H1 (cell line): Measurements from ENCODE around the gene ITGA3. TPM values are rescaled to one million over a fixed set of nuclear protein-coding genes. Genes with fewer than 3 reads are reported as not detected.

Source experiments
- CTCF ChIA-PET: fragments of 300-600 bp; sonication (Branson Sonifier 250); formaldehyde crosslinking; loops from one replicate; lab custom pipeline; 2021; ENCODE audit not compliant: partially characterized antibody; lab: Charles Lee
- POLR2A ChIA-PET: fragments of 300-600 bp; sonication (Branson Sonifier 250); formaldehyde crosslinking; loops from one replicate; lab custom pipeline; 2021; ENCODE audit warnings: inconsistent platforms; ENCODE audit not compliant: partially characterized antibody; lab: Charles Lee
- DNase-seq, 2 experiments: peaks; one replicate each; pipeline versions ENCODE4 v3.0.0 to v3.0.0-alpha.2; 2010 to 2022; ENCODE audit warnings: low spot score in 2 of 2, low read depth in 1 of 2, mixed read lengths in 1 of 2
- FAIRE-seq: peaks from 2 replicates; lab custom pipeline; 2011; peaks lifted over from hg19 to GRCh38; lab: Jason Lieb, UNC
- H2AFZ ChIP-seq: 2 replicates; pipeline ENCODE4 v1.8.1; 2012; ENCODE audit warnings: low read length, inconsistent platforms
- H2AK5ac ChIP-seq: 2 replicates; pipeline ENCODE4 v1.6.1; 2013; ENCODE audit warnings: low read depth, low read length
- H2BK120ac ChIP-seq: replicated peaks from 2 replicates; pipeline ENCODE3; 2013; ENCODE audit warnings: low read depth, low read length, inconsistent platforms
- H2BK12ac ChIP-seq: 2 replicates; pipeline ENCODE4 v1.6.1; 2013; ENCODE audit warnings: low read depth, low read length
- H2BK15ac ChIP-seq: 2 replicates; pipeline ENCODE4 v1.6.1; 2013; ENCODE audit warnings: low read length
- H2BK20ac ChIP-seq: 2 replicates; pipeline ENCODE4 v1.6.1; 2013; ENCODE audit warnings: low read length
- H2BK5ac ChIP-seq: 2 replicates; pipeline ENCODE4 v1.6.1; 2013; ENCODE audit warnings: low read depth, low read length
- H3K14ac ChIP-seq: 2 replicates; pipeline ENCODE4 v1.6.1; 2013; ENCODE audit warnings: inconsistent platforms; ENCODE audit not compliant: insufficient read length
- H3K18ac ChIP-seq: 2 replicates; pipeline ENCODE4 v1.6.1; 2013; ENCODE audit warnings: low read length; ENCODE audit errors: extremely low read depth
- H3K23ac ChIP-seq: 2 replicates; pipeline ENCODE4 v1.6.1; 2013; ENCODE audit warnings: inconsistent platforms; ENCODE audit not compliant: insufficient read length
- H3K23me2 ChIP-seq: 2 replicates; pipeline ENCODE4 v1.6.1; 2013; ENCODE audit warnings: low read depth, low read length
- H3K27ac ChIP-seq: 2 replicates; pipeline ENCODE4 v1.6.1; 2011; ENCODE audit warnings: low read depth, low read length, inconsistent platforms
- H3K27me3 ChIP-seq, 4 experiments: replicated peaks in 1 of 4; 1 replicate in 1 of 4; 2 replicates in 3 of 4; pipeline versions ENCODE4 v1.6.1 to v1.8.1; 2011 to 2013; ENCODE audit warnings: low read length in 3 of 4, mild to moderate bottlenecking in 3 of 4, inconsistent platforms in 2 of 4, mixed read lengths in 2 of 4, moderate library complexity in 1 of 4; ENCODE audit not compliant: control insufficient read depth in 3 of 4, insufficient read depth in 3 of 4; ENCODE audit errors: extremely low read depth in 1 of 4
- H3K36me3 ChIP-seq, 4 experiments: 2 replicates each; pipeline versions ENCODE4 v1.6.1 to v1.8.1; 2011 to 2013; ENCODE audit warnings: mild to moderate bottlenecking in 4 of 4, low read length in 3 of 4, moderate library complexity in 2 of 4, control low read depth in 1 of 4, inconsistent platforms in 1 of 4; ENCODE audit not compliant: insufficient read depth in 4 of 4, control insufficient read depth in 2 of 4
- H3K4ac ChIP-seq: replicated peaks from 2 replicates; pipeline ENCODE3; 2013; ENCODE audit warnings: low read length, low read depth, mixed read lengths, inconsistent platforms; ENCODE audit not compliant: insufficient read length
- H3K4me1 ChIP-seq, 4 experiments: replicated peaks in 1 of 4; 1 replicate in 1 of 4; 2 replicates in 3 of 4; pipeline versions ENCODE4 v1.6.1 to v1.8.1; 2011 to 2013; ENCODE audit warnings: low read length in 3 of 4, inconsistent platforms in 2 of 4, mixed read lengths in 1 of 4; ENCODE audit not compliant: insufficient read depth in 4 of 4, control insufficient read depth in 3 of 4
- H3K4me2 ChIP-seq, 2 experiments: 2 replicates each; pipeline versions ENCODE4 v1.6.1 to v1.8.1; 2011 to 2013; ENCODE audit warnings: low read depth in 2 of 2, low read length in 2 of 2, control low read depth in 1 of 2, inconsistent platforms in 1 of 2, mild to moderate bottlenecking in 1 of 2; ENCODE audit not compliant: insufficient read depth in 1 of 2
- H3K4me3 ChIP-seq, 4 experiments: fragments of 200-600, 300-600 bp in 1 of 4; sonication (generic), shearing (Covaris generic), sonication (Bioruptor Twin) in 1 of 4; 2 replicates each; pipeline versions ENCODE4 v1.5.1 to v1.8.1; 2011 to 2016; ENCODE audit warnings: low read length in 4 of 4, low read depth in 3 of 4, control low read depth in 2 of 4, inconsistent platforms in 2 of 4, mild to moderate bottlenecking in 2 of 4, mixed read lengths in 1 of 4, moderate library complexity in 1 of 4; ENCODE audit not compliant: insufficient read depth in 2 of 4; ENCODE audit errors: extremely low read depth in 1 of 4
- H3K56ac ChIP-seq: replicated peaks from 2 replicates; pipeline ENCODE3; 2013; ENCODE audit warnings: low read depth, mild to moderate bottlenecking, mixed read lengths, low read length, inconsistent platforms; ENCODE audit not compliant: insufficient read length
- H3K79me1 ChIP-seq: 2 replicates; pipeline ENCODE4 v1.6.1; 2013; ENCODE audit warnings: low read depth, low read length, control low read depth
- H3K79me2 ChIP-seq, 2 experiments: 2 replicates each; pipeline versions ENCODE4 v1.6.1 to v1.8.1; 2012 to 2013; ENCODE audit warnings: low read length in 2 of 2, mild to moderate bottlenecking in 2 of 2, inconsistent platforms in 1 of 2; ENCODE audit not compliant: insufficient read depth in 2 of 2, control insufficient read depth in 1 of 2
- H3K9ac ChIP-seq, 4 experiments: replicated peaks in 1 of 4; 1 replicate in 1 of 4; 2 replicates in 3 of 4; pipeline versions ENCODE4 v1.6.1 to v1.8.1; 2011 to 2013; ENCODE audit warnings: low read depth in 3 of 4, low read length in 3 of 4, control low read depth in 2 of 4, mild to moderate bottlenecking in 2 of 4, moderate library complexity in 2 of 4, inconsistent platforms in 1 of 4; ENCODE audit errors: extremely low read depth in 1 of 4
- H3K9me3 ChIP-seq, 2 experiments: 2 replicates each; pipeline versions ENCODE4 v1.6.1 to v1.8.1; 2012 to 2013; ENCODE audit warnings: mild to moderate bottlenecking in 2 of 2, moderate library complexity in 2 of 2, control low read depth in 1 of 2, inconsistent platforms in 1 of 2, low read depth in 1 of 2, low read length in 1 of 2, mixed read lengths in 1 of 2; ENCODE audit not compliant: insufficient read depth in 2 of 2
- H4K20me1 ChIP-seq, 2 experiments: replicated peaks in 1 of 2; 2 replicates each; pipeline versions ENCODE3 to v1.8.1; 2011 to 2013; ENCODE audit warnings: inconsistent platforms in 2 of 2, low read length in 2 of 2, mild to moderate bottlenecking in 1 of 2; ENCODE audit not compliant: insufficient read depth in 2 of 2, control insufficient read depth in 1 of 2
- H4K5ac ChIP-seq: 2 replicates; pipeline ENCODE4 v1.6.1; 2013; ENCODE audit warnings: low read length, low read depth, mixed read lengths, inconsistent platforms; ENCODE audit not compliant: insufficient read length
- H4K8ac ChIP-seq: 2 replicates; pipeline ENCODE4 v1.8.0; 2013; ENCODE audit warnings: mild to moderate bottlenecking, moderate library complexity, low read length, inconsistent platforms; ENCODE audit not compliant: insufficient read depth; ENCODE audit errors: extremely low read depth
- H4K91ac ChIP-seq: replicated peaks from 2 replicates; pipeline ENCODE3; 2013; ENCODE audit warnings: low read length, mixed read lengths, inconsistent platforms; ENCODE audit not compliant: insufficient read length
- CHD2 ChIP-seq: IDR thresholded peaks from 2 replicates; pipeline ENCODE4 v1.6.1; 2012; ENCODE audit warnings: low read length, improper control_type of control experiment
- E2F6 ChIP-seq: IDR thresholded peaks from 2 replicates; pipeline ENCODE4 v1.6.1; 2012; ENCODE audit warnings: inconsistent platforms
- EP300 ChIP-seq, 2 experiments: IDR thresholded peaks; 1 replicate in 1 of 2; 2 replicates in 1 of 2; pipeline ENCODE4 v1.6.1; 2011 to 2012; ENCODE audit warnings: low read depth in 2 of 2, low read length in 2 of 2, mild to moderate bottlenecking in 2 of 2, borderline replicate concordance in 1 of 2, inconsistent platforms in 1 of 2, moderate library complexity in 1 of 2
- GABPA ChIP-seq: IDR thresholded peaks from 2 replicates; pipeline ENCODE4 v1.6.1; 2011; ENCODE audit warnings: mild to moderate bottlenecking, low read length, moderate library complexity, borderline replicate concordance; ENCODE audit not compliant: insufficient read depth
- GTF2F1 ChIP-seq: IDR thresholded peaks from 2 replicates; pipeline ENCODE4 v1.6.1; 2012; ENCODE audit warnings: low read depth, low read length, improper control_type of control experiment, borderline replicate concordance
- MAFK ChIP-seq: IDR thresholded peaks from 2 replicates; pipeline ENCODE4 v1.6.1; 2012; ENCODE audit warnings: low read depth, mild to moderate bottlenecking, improper control_type of control experiment, low read length
- RAD21 ChIP-seq, 2 experiments: IDR thresholded peaks in 1 of 2; conservative IDR thresholded peaks in 1 of 2; 2 replicates each; pipeline ENCODE4 v1.6.1; 2011; ENCODE audit warnings: low read depth in 2 of 2, low read length in 2 of 2, improper control_type of control experiment in 1 of 2, inconsistent platforms in 1 of 2, mild to moderate bottlenecking in 1 of 2, moderate library complexity in 1 of 2
- SP2 ChIP-seq: IDR thresholded peaks from 2 replicates; pipeline ENCODE4 v1.6.1; 2012; ENCODE audit warnings: mild to moderate bottlenecking, low read length, inconsistent platforms
- TCF12 ChIP-seq: IDR thresholded peaks from 2 replicates; pipeline ENCODE4 v1.6.1; 2011; ENCODE audit warnings: low read depth, mild to moderate bottlenecking, low read length
- WGBS, 2 experiments: shearing (Covaris generic) in 1 of 2; methylation state at CpG; one replicate each; pipeline versions ENCODE4 v1.1.6 to v1.1.7; 2013 to 2015; ENCODE audit warnings: low lambda C conversion rate in 2 of 2, mixed read lengths in 2 of 2, inconsistent platforms in 1 of 2, low coverage in 1 of 2, missing lambda C conversion rate in 1 of 2; ENCODE audit not compliant: insufficient replicate concordance in 2 of 2, insufficient coverage in 1 of 2, insufficient read length in 1 of 2; ENCODE audit errors: extremely low coverage in 1 of 2, missing lambda C conversion rate in 1 of 2; 5-methylcytosine and 5-hydroxymethylcytosine counted together
- polyA plus RNA-seq, 7 experiments: library from polyadenylated mRNA; depleted of rRNA in 3 of 7; stranded (reverse) in 5 of 7; unstranded in 2 of 7; fragments of >200 nt in 5 of 7; fragments of 200-250 nt in 2 of 7; gene quantifications; 1 replicate in 5 of 7; 2 replicates in 1 of 7; 4 replicates in 1 of 7; pipeline versions ENCODE4 v1.2.1 to v1.2.3, GENCODE V29; 2011 to 2013; ENCODE audit warnings: missing spikeins in 2 of 7, mixed read lengths in 2 of 7
- total RNA-seq: library from RNA; stranded (reverse); fragmentation: NEBNext Ultra II Directional; extraction: Animal tissue kit (Norgen Biotek cat#: 25700); gene quantifications from 2 replicates; pipeline ENCODE4 v1.2.1, GENCODE V29; 2021

Gene ITGA3
- total and polyA plus RNA-seq, 2 of the 8 experiments (the other 6 are each of a cell fraction or from before 2014, with no cell fraction given) = 24.0 to 24.2 TPM

GRCh38 chr17:50134206-50135110, 78.5 kb downstream of the ITGA3 start:
- no peaks in the 10 kb centered on the region for H3K79me1 ChIP-seq
- H3K79me2 ChIP-seq = no peaks in the 10 kb centered on the region
- 0 out of 2 replicates have a peak overlapping the region, but pooled peaks have one; percentile 46 for H2BK15ac ChIP-seq
- 0 out of 2 replicates have a peak overlapping the region, but pooled peaks have one; percentile 39 for H2BK12ac ChIP-seq
- no peak overlapping the region for H3K27ac ChIP-seq
- TF ChIP-seq RAD21 (IDR thresholded peaks at IDR 0.05 in 1 of 2, conservative IDR thresholded peaks at IDR 0.05 in 1 of 2; ENCODE audit: low read depth in 2 of 2, low read length in 2 of 2) = no peak
- no peak for TF ChIP-seq EP300 (IDR thresholded peaks at IDR 0.05; ENCODE audit: borderline replicate concordance in 1 of 2, low read depth in 2 of 2, low read length in 2 of 2)
- TF ChIP-seq SP2 = no peak
- TF ChIP-seq GTF2F1 = no peak
- no peak for TF ChIP-seq MAFK
- TF ChIP-seq CHD2 = no peak
- TF ChIP-seq TCF12 = no peak
- TF ChIP-seq E2F6 = no peak
- TF ChIP-seq GABPA = no peak
- H3K56ac ChIP-seq = no peak overlapping the region
- no peak overlapping the region for H3K9ac ChIP-seq
- H3K14ac ChIP-seq = no peak overlapping the region
- CTCF ChIA-PET = interaction anchor here (1.2 to 21.6 kb wide), 7 partner anchors 11 to 40 kb away, joined by 3 to 299 read pairs (median 7); partner anchors contain the start of genes PDK2 and PPP1R9B
- peaks cover 3 to 13% (median 12%) of the 10 kb centered on the region in 4 experiments; a peak in 5 of 8 replicates for H3K36me3 ChIP-seq
- H2AFZ ChIP-seq = no peak overlapping the region
- no peak overlapping the region for H3K4me3 ChIP-seq
- no peak overlapping the region for H4K91ac ChIP-seq
- no peaks in the 10 kb centered on the region for H3K9me3 ChIP-seq
- peak overlapping the region in 1 of 2 experiments; percentile 47; a peak in 1 of 4 replicates for H3K4me2 ChIP-seq
- H4K5ac ChIP-seq = no peak overlapping the region
- POLR2A ChIA-PET = interaction anchor here (0.6 kb wide), 1 partner anchor 23 kb away, joined by 3 read pairs; no protein-coding TSS in a partner anchor
- peak overlapping the region; percentile 39; the same call in 1 of the 2 replicates for H2BK5ac ChIP-seq
- peaks cover 8 to 30% (median 22%) of the 10 kb centered on the region in 4 experiments for H3K4me1 ChIP-seq
- WGBS, 2 experiments = 73% methylated on average over 16 of the region's 16 CpGs; no CpG with 5 or more reads in 1 of the 2 experiments
- H3K23me2 ChIP-seq = peaks cover 11% of the 10 kb centered on the region; the same call in 1 of the 2 replicates
- no peak for DNase-seq
- peaks cover 0 to 3% of the 10 kb centered on the region in 2 experiments for H4K20me1 ChIP-seq
- H2BK20ac ChIP-seq = no peak overlapping the region
- H3K4ac ChIP-seq = no peak overlapping the region
- H2BK120ac ChIP-seq = no peak overlapping the region
- no peak overlapping the region for H4K8ac ChIP-seq
- peaks cover 0 to 11% (median 2%) of the 10 kb centered on the region in 4 experiments; a peak in 4 of 7 replicates for H3K27me3 ChIP-seq
- H3K23ac ChIP-seq = no peak overlapping the region
- FAIRE-seq = no peak
- H2AK5ac ChIP-seq = no peak overlapping the region
- no peak overlapping the region for H3K18ac ChIP-seq
